ENCODE measurements around the gene PNN.
A peak's percentile ranks its signal among the peaks of the same experiment; 100 is the strongest.
"Not testable (repeated sequence)": the region's sequence is repeated elsewhere in the genome, so short reads cannot be mapped to it uniquely, and the experiment has no call there.

The PNN gene

GRCh38 chr14:39231751-39232553, 56.9 kb downstream of the PNN start:
- H3K36me3 ChIP-seq: not testable (repeated sequence)
- peak; percentile 15 for DNase-seq
- TF ChIP-seq, protein P1, sequence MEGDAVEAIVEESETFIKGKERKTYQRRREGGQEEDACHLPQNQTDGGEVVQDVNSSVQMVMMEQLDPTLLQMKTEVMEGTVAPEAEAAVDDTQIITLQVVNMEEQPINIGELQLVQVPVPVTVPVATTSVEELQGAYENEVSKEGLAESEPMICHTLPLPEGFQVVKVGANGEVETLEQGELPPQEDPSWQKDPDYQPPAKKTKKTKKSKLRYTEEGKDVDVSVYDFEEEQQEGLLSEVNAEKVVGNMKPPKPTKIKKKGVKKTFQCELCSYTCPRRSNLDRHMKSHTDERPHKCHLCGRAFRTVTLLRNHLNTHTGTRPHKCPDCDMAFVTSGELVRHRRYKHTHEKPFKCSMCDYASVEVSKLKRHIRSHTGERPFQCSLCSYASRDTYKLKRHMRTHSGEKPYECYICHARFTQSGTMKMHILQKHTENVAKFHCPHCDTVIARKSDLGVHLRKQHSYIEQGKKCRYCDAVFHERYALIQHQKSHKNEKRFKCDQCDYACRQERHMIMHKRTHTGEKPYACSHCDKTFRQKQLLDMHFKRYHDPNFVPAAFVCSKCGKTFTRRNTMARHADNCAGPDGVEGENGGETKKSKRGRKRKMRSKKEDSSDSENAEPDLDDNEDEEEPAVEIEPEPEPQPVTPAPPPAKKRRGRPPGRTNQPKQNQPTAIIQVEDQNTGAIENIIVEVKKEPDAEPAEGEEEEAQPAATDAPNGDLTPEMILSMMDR (IDR thresholded peaks at IDR 0.05; ENCODE audit: low read depth, low read length): peak; percentile 55

More at GRCh38 chr14:39231751-39232553, 56.9 kb downstream of the PNN start:
- not testable (repeated sequence) for H3K9me3 ChIP-seq; H3K4me3 ChIP-seq (ENCODE audit: low read depth, low read length); H3K4me1 ChIP-seq; H3K27me3 ChIP-seq
